ENCODE results near the gene ADM5. TPM values are rescaled to one million over a fixed set of nuclear protein-coding genes. Genes with fewer than 3 reads are reported as not detected.
A peak's percentile ranks its signal among the peaks of the same experiment; 100 is the strongest.

ADM5 gene
- total RNA-seq, 1 experiment from 2014 or later, result 13.5 TPM

DNA sequence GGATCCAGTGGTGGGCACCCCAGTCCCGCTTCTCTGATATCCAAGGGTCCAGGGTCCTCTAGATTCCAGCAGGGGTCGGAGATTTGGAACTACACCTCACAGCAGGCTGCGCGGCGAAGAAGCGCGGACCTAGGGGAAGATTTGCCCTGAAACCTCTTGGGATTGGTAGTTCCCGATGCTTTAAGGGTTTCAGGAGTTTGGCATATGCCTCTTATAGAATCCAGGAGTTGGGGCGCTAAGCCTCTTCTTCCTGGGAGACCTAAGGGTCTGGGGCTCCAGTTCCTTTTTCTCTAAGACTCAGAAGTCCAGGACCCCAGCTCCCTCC lies 23.3 kb upstream of the ADM5 start:
- peak overlapping the region; percentile 99 for H3K4me2 ChIP-seq (ENCODE audit: insufficient read depth, insufficient read length, low read length)
- H2BK20ac ChIP-seq (ENCODE audit: low read depth, low read length, poor library complexity, severe bottlenecking), result no peak overlapping the region
- no peak overlapping the region for H3K56ac ChIP-seq (ENCODE audit: insufficient read length, low read depth, low read length)
- Mint-ChIP-seq H3K4me1 (peaks cover 12 to 37% of the 10 kb centered on the region in 2 experiments), H3K36me3 (ENCODE audit: insufficient read depth in 1 of 3, low read depth in 3 of 3) (peaks cover 33 to 57% (median 56%) of the 10 kb centered on the region in 3 experiments; a peak in 6 of 7 replicates), H3K27me3 (ENCODE audit: low read depth) (peaks cover 3% of the 10 kb centered on the region), H3K4me3 (peak overlapping the region; percentile 99 to 100), H3K27ac (peak overlapping the region; percentile 96 to 99 (median 96); a peak in 4 of 7 replicates), H3K9me3 (peaks cover 0 to 1% of the 10 kb centered on the region in 2 experiments; a peak in 3 of 5 replicates)
- no peaks in the 10 kb centered on the region for H3K4me1 ChIP-seq (ENCODE audit: insufficient read depth, low read length)
- TF ChIP-seq, protein P1, sequence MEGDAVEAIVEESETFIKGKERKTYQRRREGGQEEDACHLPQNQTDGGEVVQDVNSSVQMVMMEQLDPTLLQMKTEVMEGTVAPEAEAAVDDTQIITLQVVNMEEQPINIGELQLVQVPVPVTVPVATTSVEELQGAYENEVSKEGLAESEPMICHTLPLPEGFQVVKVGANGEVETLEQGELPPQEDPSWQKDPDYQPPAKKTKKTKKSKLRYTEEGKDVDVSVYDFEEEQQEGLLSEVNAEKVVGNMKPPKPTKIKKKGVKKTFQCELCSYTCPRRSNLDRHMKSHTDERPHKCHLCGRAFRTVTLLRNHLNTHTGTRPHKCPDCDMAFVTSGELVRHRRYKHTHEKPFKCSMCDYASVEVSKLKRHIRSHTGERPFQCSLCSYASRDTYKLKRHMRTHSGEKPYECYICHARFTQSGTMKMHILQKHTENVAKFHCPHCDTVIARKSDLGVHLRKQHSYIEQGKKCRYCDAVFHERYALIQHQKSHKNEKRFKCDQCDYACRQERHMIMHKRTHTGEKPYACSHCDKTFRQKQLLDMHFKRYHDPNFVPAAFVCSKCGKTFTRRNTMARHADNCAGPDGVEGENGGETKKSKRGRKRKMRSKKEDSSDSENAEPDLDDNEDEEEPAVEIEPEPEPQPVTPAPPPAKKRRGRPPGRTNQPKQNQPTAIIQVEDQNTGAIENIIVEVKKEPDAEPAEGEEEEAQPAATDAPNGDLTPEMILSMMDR (conservative IDR thresholded peaks at IDR 0.05), result peak; percentile 30; the same call in 1 of the 3 replicates
- no peak overlapping the region for H3K4ac ChIP-seq (ENCODE audit: low read depth, low read length)
- no peak overlapping the region for H4K5ac ChIP-seq (ENCODE audit: insufficient read length, low read depth, low read length)
- no peaks in the 10 kb centered on the region for H3K9me3 ChIP-seq (ENCODE audit: control insufficient read depth, low read depth, low read length)
- H2BK5ac ChIP-seq (ENCODE audit: insufficient read length, low read length), result no peak overlapping the region
- H3K23ac ChIP-seq (ENCODE audit: insufficient read length, low read depth, low read length), result no peak overlapping the region
- peaks cover 11% of the 10 kb centered on the region for H3K79me1 ChIP-seq (ENCODE audit: insufficient read depth, low read depth, low read length, poor library complexity, severe bottlenecking)
- no peak overlapping the region for H4K91ac ChIP-seq (ENCODE audit: insufficient read length, low read depth, low read length)
- peaks cover 18% of the 10 kb centered on the region for H3K23me2 ChIP-seq (ENCODE audit: insufficient read length, low read depth, low read length, poor library complexity, severe bottlenecking)
- no peak overlapping the region for H4K8ac ChIP-seq (replicated peaks; ENCODE audit: insufficient read length, low read depth, low read length)
- H2AK5ac ChIP-seq (ENCODE audit: insufficient read length, low read length), result no peak overlapping the region
- H3K14ac ChIP-seq (ENCODE audit: insufficient read depth, low read length), result no peak overlapping the region
- no peak overlapping the region for H2BK120ac ChIP-seq (ENCODE audit: low read depth, low read length, poor library complexity, severe bottlenecking)
- no peaks in the 10 kb centered on the region for H4K20me1 ChIP-seq (ENCODE audit: control insufficient read depth, insufficient read depth, insufficient read length)
- H3T11ph ChIP-seq (ENCODE audit: low read length), result no peak overlapping the region
- H2AFZ ChIP-seq (ENCODE audit: low read length), result no peak overlapping the region
- H3K27me3 ChIP-seq (ENCODE audit: insufficient read depth, low read length), result no peaks in the 10 kb centered on the region
- no peak for DNase-seq
- H3K18ac ChIP-seq (ENCODE audit: insufficient read length, low read depth, low read length), result no peak overlapping the region
- no peak overlapping the region for H2BK12ac ChIP-seq (ENCODE audit: insufficient read length, low read depth, low read length)
- H3K79me2 ChIP-seq (ENCODE audit: insufficient read depth, low read length), result peaks cover 5% of the 10 kb centered on the region; the same call in 1 of the 2 replicates
- no CpG with 5 or more reads among the region's 9 CpGs for WGBS (ENCODE audit: extremely low coverage, insufficient read length, low lambda C conversion rate)
- no peak overlapping the region for H3K27ac ChIP-seq (ENCODE audit: insufficient read length, low read depth, low read length)
- H3K9ac ChIP-seq (ENCODE audit: extremely low read depth, insufficient read length, low read length), result peak overlapping the region; percentile 74
- H2BK15ac ChIP-seq (ENCODE audit: low read depth, low read length), result no peak overlapping the region

Data from H9 (cell line).